GM19239 (cell line): ENCODE data around the gene TBX1.

Experiments
- DNase-seq: peaks from one replicate; pipeline ENCODE4 v3.0.0; 2011; ENCODE audit warnings: low spot score; ENCODE audit not compliant: insufficient read length
- FAIRE-seq: peaks from 2 replicates; lab custom pipeline; 2011; peaks lifted over from hg19 to GRCh38; lab: Jason Lieb, UNC

Gene TBX1

GRCh38 chr22:19807914-19808872 lies 47.6 kb downstream of the TBX1 start:
- DNase-seq (no peak), FAIRE-seq (no peak)

GRCh38 chr22:19808873-19809478 lies 48.4 kb downstream of the TBX1 start:
- FAIRE-seq, result no peak

GRCh38 chr22:19809741-19810140 lies 49.2 kb downstream of the TBX1 start:
- DNase-seq (no peak), FAIRE-seq (no peak)

More at GRCh38 chr22:19808873-19809478, 48.4 kb downstream of the TBX1 start:
- no peak for DNase-seq

GRCh38 chr22:19810381-19811201 lies 50.0 kb downstream of the TBX1 start:
- DNase-seq (no peak), FAIRE-seq (no peak)

GRCh38 chr22:19811211-19811621 lies 50.6 kb downstream of the TBX1 start:
- DNase-seq (no peak), FAIRE-seq (no peak)

- DNase-seq (no peak), FAIRE-seq (no peak)
Measured at GRCh38 chr22:19811811-19812771, 51.5 kb downstream of the TBX1 start.

- FAIRE-seq, result no peak
Measured at GRCh38 chr22:19812910-19813309, 52.3 kb downstream of the TBX1 start.

GRCh38 chr22:19814428-19814827 lies 53.9 kb downstream of the TBX1 start:
- DNase-seq (no peak), FAIRE-seq (no peak)

More at GRCh38 chr22:19812910-19813309, 52.3 kb downstream of the TBX1 start:
- no peak for DNase-seq

GRCh38 chr22:19815093-19815822 lies 54.7 kb downstream of the TBX1 start:
- no peak for FAIRE-seq
- no peak for DNase-seq

GRCh38 chr22:19815823-19816290 lies 55.3 kb downstream of the TBX1 start:
- DNase-seq (no peak), FAIRE-seq (no peak)

- FAIRE-seq, result no peak
Measured at GRCh38 chr22:19816372-19817119, 56.0 kb downstream of the TBX1 start.

More at GRCh38 chr22:19816372-19817119, 56.0 kb downstream of the TBX1 start:
- DNase-seq, result no peak
